Ascending aorta (tissue), 2 donors: Measurements from ENCODE around the gene ETDA. TPM values are rescaled to one million over a fixed set of nuclear protein-coding genes. Genes with fewer than 3 reads are reported as not detected.

Source experiments
- DNase-seq, 2 donors: peaks; one replicate each; pipeline ENCODE4 v3.0.0-alpha.2; 2019; ENCODE audit warnings: low spot score in 2 of 2
- H3K27ac ChIP-seq, 2 donors: fragments of 200-600 bp; sonication (generic); one replicate each; pipeline ENCODE4 v1.5.1; 2016 to 2017; ENCODE audit warnings: mild to moderate bottlenecking in 1 of 2
- H3K27me3 ChIP-seq: fragments of 200-600 bp; sonication (generic); one replicate; pipeline ENCODE4 v1.5.1; 2017
- H3K36me3 ChIP-seq, 2 donors: fragments of 200-600 bp; sonication (generic); one replicate each; pipeline ENCODE4 v1.5.1; 2016
- H3K4me1 ChIP-seq, 2 donors: fragments of 200-600 bp; sonication (generic); one replicate each; pipeline ENCODE4 v1.5.1; 2016 to 2017; ENCODE audit warnings: mild to moderate bottlenecking in 1 of 2
- H3K4me3 ChIP-seq, 2 donors: fragments of 200-600 bp; sonication (generic); one replicate each; pipeline ENCODE4 v1.5.1; 2016 to 2017; ENCODE audit warnings: mild to moderate bottlenecking in 1 of 2
- H3K9me3 ChIP-seq, 2 donors: fragments of 200-600 bp; sonication (generic); one replicate each; pipeline ENCODE4 v1.5.1; 2016
- CTCF ChIP-seq, 3 experiments: fragments of 200-600 bp in 2 of 3; fragments of 450-650 bp in 1 of 3; sonication (generic) in 2 of 3; IDR thresholded peaks; one replicate each; pipeline ENCODE4 v1.5.1; 2016 to 2019; ENCODE audit warnings: antibody characterized with exemption in 3 of 3, mild to moderate bottlenecking in 1 of 3, moderate library complexity in 1 of 3
- intact Hi-C: fragments of 100-400 bp; cut with DNase I; formaldehyde crosslinking; loops from one replicate; pipeline ENCODE4 v1.15.1; 2023
- total RNA-seq: library from RNA; depleted of rRNA; stranded (reverse); fragments of >200 nt; gene quantifications from one replicate; pipeline ENCODE4 v1.1.0, GENCODE V29; 2016

The ETDA gene
- total RNA-seq, 1 donor from 2014 or later: not detected

- DNase-seq: no peak
- Histone ChIP-seq H3K36me3 (peaks cover 3 to 13% of the 10 kb centered on the region in 2 donors), H3K27me3 (no peaks in the 10 kb centered on the region), H3K9me3 (peaks cover 0 to 3% of the 10 kb centered on the region in 2 donors), H3K27ac (no peak overlapping the region), H3K4me3 (peak overlapping the region in 1 of 2 donors; percentile 36), H3K4me1 (no peaks in the 10 kb centered on the region)
- intact Hi-C loops: no loop called here
- no peak for TF ChIP-seq CTCF (IDR thresholded peaks at IDR 0.05)
Measured at GRCh38 chrX:135295944-135296305, 44.1 kb downstream of the ETDA start.

DNA sequence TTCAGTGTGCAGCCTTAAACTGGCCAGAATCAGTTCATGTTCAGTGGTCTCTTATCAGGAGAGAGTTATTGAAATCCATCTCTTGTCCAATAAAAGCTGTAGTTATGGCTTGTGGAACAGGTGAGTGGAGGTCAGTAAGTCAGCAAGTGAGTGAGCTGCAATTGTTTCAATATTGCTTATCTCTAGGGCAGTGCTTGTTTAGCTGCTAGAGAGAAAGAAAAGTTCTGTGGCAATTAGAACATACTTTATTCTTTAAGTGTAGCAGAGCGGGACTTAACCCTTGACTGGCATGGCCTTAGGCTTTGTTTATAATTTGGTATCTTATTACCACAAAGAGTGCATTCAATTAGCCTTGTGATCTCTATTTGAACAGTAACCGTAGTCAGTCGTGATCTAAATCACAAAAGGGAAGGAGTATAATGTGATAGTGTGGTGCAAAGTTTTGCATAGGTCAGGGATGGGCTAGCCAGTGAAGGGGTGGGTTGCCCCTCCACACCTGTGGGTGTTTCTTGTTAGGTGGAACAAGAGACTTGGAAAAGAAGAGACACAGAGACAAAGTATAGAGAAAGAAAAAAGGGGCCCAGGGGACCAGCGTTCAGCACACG, 50.5 kb downstream of the ETDA start:
- no peak for TF ChIP-seq CTCF (IDR thresholded peaks at IDR 0.05)
- intact Hi-C loops: no loop called here

More for the DNA sequence above, 50.5 kb downstream of the ETDA start:
- peaks cover 0 to 3% of the 10 kb centered on the region in 2 donors for H3K9me3 ChIP-seq
- H3K4me1 ChIP-seq: no peaks in the 10 kb centered on the region
- no peaks in the 10 kb centered on the region for H3K27me3 ChIP-seq
- H3K27ac ChIP-seq: no peak overlapping the region
- no peaks in the 10 kb centered on the region for H3K36me3 ChIP-seq
- H3K4me3 ChIP-seq: no peak overlapping the region
- no peak for DNase-seq

Other genes starting within 250 kb of the ETDA start
- gene RTL8B, start 229.5 kb upstream of the ETDA start, total RNA-seq: 25.5 TPM
- 96.7 TPM for gene RTL8C, start 219.7 kb upstream of the ETDA start, total RNA-seq
- 31.5 TPM for gene RTL8A, start 199.9 kb upstream of the ETDA start, total RNA-seq
- gene SMIM10L2B, start 153.3 kb upstream of the ETDA start, total RNA-seq: 3.9 TPM
- gene ETDB, start 131.5 kb upstream of the ETDA start, total RNA-seq: not detected
- gene CT55, start 80.7 kb upstream of the ETDA start, total RNA-seq: not detected
- gene ETDC, start 57.4 kb downstream of the ETDA start, total RNA-seq: not detected
- gene ZNF75D, start 92.0 kb downstream of the ETDA start, total RNA-seq: 4.0 TPM
- 4.0 TPM for gene ZNF449, start 92.7 kb downstream of the ETDA start, total RNA-seq
- 0.85 TPM for gene SMIM10L2A, start 169.9 kb downstream of the ETDA start, total RNA-seq